GM23338 (cell line): ENCODE results near the gene GLT6D1.

Source experiments
- CTCF ChIP-seq, 2 experiments: fragments of 200-600 bp in 1 of 2; sonication (generic) in 1 of 2; conservative IDR thresholded peaks; 2 replicates each; pipeline versions ENCODE4 v1.5.1 to v1.6.1; 2016 to 2017; ENCODE audit warnings: antibody characterized with exemption in 2 of 2, low read depth in 2 of 2, mild to moderate bottlenecking in 2 of 2, moderate library complexity in 1 of 2
- EZH2 ChIP-seq: fragments of 200-600 bp; sonication (generic); IDR thresholded peaks from one replicate; pipeline ENCODE4 v1.8.0; 2017; ENCODE audit warnings: antibody characterized with exemption, mild to moderate bottlenecking, low read depth; ENCODE audit not compliant: unreplicated experiment
- EZH2phosphoT487 ChIP-seq: fragments of 200-600 bp; sonication (generic); IDR thresholded peaks from one replicate; pipeline ENCODE4 v1.8.1; 2018; ENCODE audit warnings: antibody characterized with exemption; ENCODE audit not compliant: unreplicated experiment

DNA sequence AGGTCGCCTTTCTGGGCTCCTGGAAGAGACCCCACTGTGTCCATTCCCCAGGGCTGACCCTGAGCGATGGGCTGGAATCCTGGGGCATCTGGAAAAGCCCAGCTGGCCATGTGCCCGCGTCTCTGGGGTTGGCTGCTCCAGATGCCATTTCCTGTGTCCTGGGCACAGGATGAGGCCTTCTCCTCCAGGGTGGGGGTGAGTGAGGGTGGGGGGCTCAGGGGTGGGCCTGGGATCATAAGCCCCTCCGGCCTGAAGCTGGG lies 47.1 kb downstream of the GLT6D1 start:
- TF ChIP-seq EZH2 (no peak), EZH2phosphoT487 (no peak), CTCF (conservative IDR thresholded peaks at IDR 0.05; ENCODE audit: low read depth in 2 of 2) (no peak)
